Liver (tissue), 9 donors: ENCODE data around the gene ZFHX2. TPM values are rescaled to one million over a fixed set of nuclear protein-coding genes. Genes with fewer than 3 reads are reported as not detected.

Experiments
- DNase-seq: peaks from one replicate; pipeline ENCODE4 v3.0.0-alpha.2; 2017; ENCODE audit warnings: low spot score
- H3K27ac ChIP-seq, 2 donors: one replicate each; pipeline ENCODE4 v1.7.0; 2013; ENCODE audit warnings: inconsistent platforms in 2 of 2, low read length in 2 of 2, control low read depth in 1 of 2, low read depth in 1 of 2, mild to moderate bottlenecking in 1 of 2
- H3K27me3 ChIP-seq, 4 donors: one replicate each; pipeline versions ENCODE4 v1.6.1 to v1.7.0; 2013; ENCODE audit warnings: low read length in 3 of 4, inconsistent platforms in 1 of 4, mild to moderate bottlenecking in 1 of 4, moderate library complexity in 1 of 4; ENCODE audit not compliant: control insufficient read depth in 4 of 4, insufficient read depth in 4 of 4
- H3K36me3 ChIP-seq, 4 donors: one replicate each; pipeline versions ENCODE4 v1.6.1 to v1.7.0; 2013; ENCODE audit warnings: low read length in 3 of 4, mild to moderate bottlenecking in 3 of 4, low read depth in 1 of 4, moderate library complexity in 1 of 4; ENCODE audit not compliant: control insufficient read depth in 4 of 4, insufficient read depth in 3 of 4
- H3K4me1 ChIP-seq, 4 donors: one replicate each; pipeline versions ENCODE4 v1.6.1 to v1.7.0; 2013; ENCODE audit warnings: low read length in 3 of 4, mild to moderate bottlenecking in 3 of 4, moderate library complexity in 1 of 4; ENCODE audit not compliant: control insufficient read depth in 4 of 4, insufficient read depth in 4 of 4
- H3K4me3 ChIP-seq, 3 donors: one replicate each; pipeline versions ENCODE4 v1.6.1 to v1.7.0; 2013; ENCODE audit warnings: low read length in 3 of 3, control low read depth in 1 of 3, low read depth in 1 of 3, mild to moderate bottlenecking in 1 of 3
- H3K9ac ChIP-seq, 2 donors: one replicate each; pipeline ENCODE4 v1.7.0; 2013; ENCODE audit warnings: low read length in 2 of 2, mild to moderate bottlenecking in 2 of 2, moderate library complexity in 2 of 2, control low read depth in 1 of 2, low read depth in 1 of 2
- H3K9me3 ChIP-seq, 4 donors: one replicate each; pipeline versions ENCODE4 v1.6.1 to v1.7.0; 2013; ENCODE audit warnings: low read length in 3 of 4; ENCODE audit not compliant: control insufficient read depth in 4 of 4
- ATF3 ChIP-seq: IDR thresholded peaks from 2 replicates; pipeline ENCODE4 v1.6.1; 2016; ENCODE audit warnings: antibody characterized with exemption
- CTCF ChIP-seq: fragments of 150-350 bp; IDR thresholded peaks from 2 replicates; pipeline ENCODE4 v1.5.1; 2017; ENCODE audit warnings: improper control_type of control experiment, low read depth, low read length; ENCODE audit not compliant: missing input control
- EGR1 ChIP-seq, 2 donors: IDR thresholded peaks; 2 replicates each; pipeline ENCODE4 v1.6.1; 2016 to 2018; ENCODE audit warnings: antibody characterized with exemption in 2 of 2, low read depth in 2 of 2
- FOXA1 ChIP-seq: IDR thresholded peaks from 2 replicates; pipeline ENCODE4 v1.6.1; 2016; ENCODE audit warnings: antibody characterized with exemption
- FOXA2 ChIP-seq: IDR thresholded peaks from 2 replicates; pipeline ENCODE4 v1.6.1; 2016; ENCODE audit warnings: antibody characterized with exemption
- GABPA ChIP-seq, 2 donors: IDR thresholded peaks in 1 of 2; conservative IDR thresholded peaks in 1 of 2; 2 replicates each; pipeline ENCODE4 v1.6.1; 2016; ENCODE audit warnings: antibody characterized with exemption in 2 of 2, mild to moderate bottlenecking in 1 of 2, moderate library complexity in 1 of 2
- HNF4A ChIP-seq, 2 donors: conservative IDR thresholded peaks; 2 replicates each; pipeline ENCODE4 v1.6.1; 2016; ENCODE audit warnings: antibody characterized with exemption in 2 of 2, mild to moderate bottlenecking in 2 of 2
- HNF4G ChIP-seq: IDR thresholded peaks from 2 replicates; pipeline ENCODE4 v1.6.1; 2016; ENCODE audit warnings: antibody characterized with exemption
- JUND ChIP-seq, 2 donors: IDR thresholded peaks; 2 replicates each; pipeline ENCODE4 v1.6.1; 2016; ENCODE audit warnings: antibody characterized with exemption in 2 of 2
- MAX ChIP-seq: IDR thresholded peaks from 2 replicates; pipeline ENCODE4 v1.6.1; 2016; ENCODE audit warnings: antibody characterized with exemption
- NR2F2 ChIP-seq: IDR thresholded peaks from 2 replicates; pipeline ENCODE4 v1.6.1; 2016; ENCODE audit warnings: antibody characterized with exemption
- RAD21 ChIP-seq, 2 donors: IDR thresholded peaks; 2 replicates each; pipeline ENCODE4 v1.6.1; 2016; ENCODE audit warnings: antibody characterized with exemption in 2 of 2, mild to moderate bottlenecking in 2 of 2
- REST ChIP-seq: IDR thresholded peaks from 2 replicates; pipeline ENCODE4 v1.6.1; 2016; ENCODE audit warnings: antibody characterized with exemption, mild to moderate bottlenecking
- RXRA ChIP-seq, 2 donors: IDR thresholded peaks; 2 replicates each; pipeline ENCODE4 v1.6.1; 2017 to 2018; ENCODE audit warnings: antibody characterized with exemption in 2 of 2, mild to moderate bottlenecking in 1 of 2
- SP1 ChIP-seq: IDR thresholded peaks from 2 replicates; pipeline ENCODE4 v1.6.1; 2018; ENCODE audit warnings: antibody characterized with exemption, mild to moderate bottlenecking
- TAF1 ChIP-seq: conservative IDR thresholded peaks from 2 replicates; pipeline ENCODE4 v1.6.1; 2016; ENCODE audit warnings: antibody characterized with exemption, mild to moderate bottlenecking
- YY1 ChIP-seq: IDR thresholded peaks from 2 replicates; pipeline ENCODE4 v1.6.1; 2016; ENCODE audit warnings: antibody characterized with exemption, mild to moderate bottlenecking
- ZBTB33 ChIP-seq: IDR thresholded peaks from 2 replicates; pipeline ENCODE4 v1.6.1; 2016; ENCODE audit warnings: antibody characterized with exemption
- WGBS: extraction: QIAGEN DNeasy Blood & Tissue Kit; methylation state at CpG from one replicate; pipeline ENCODE4 v1.1.7; 2013; 5-methylcytosine and 5-hydroxymethylcytosine counted together
- polyA plus RNA-seq, 2 donors: library from polyadenylated mRNA; stranded (reverse) in 1 of 2; unstranded in 1 of 2; fragments of 200-250 nt in 1 of 2; fragments of >200 nt in 1 of 2; fragmentation: Nextera tagmentation in 1 of 2; extraction: Ambion mirVana in 1 of 2; gene quantifications; one replicate each; pipeline versions ENCODE4 v1.2.1 to v1.2.3, GENCODE V29; 2013 to 2015
- total RNA-seq, 2 donors: library from RNA; depleted of rRNA; stranded (reverse); fragments of >200 nt; gene quantifications; one replicate each; pipeline ENCODE4 v1.2.3, GENCODE V29; 2014
- donor health status: healthy.
- donor health status: healthy.
- donor health status: healthy.
- donor health status: healthy.
- donor health status: healthy.

ZFHX2 gene
- total and polyA plus RNA-seq, 4 donors = 0.06 to 0.14 (median 0.10) TPM

- 20% methylated on average over 5 of the region's 5 CpGs for WGBS
- no peaks in the 10 kb centered on the region for H3K27me3 ChIP-seq
- peaks cover 0 to 4% (median under 1%) of the 10 kb centered on the region in 4 donors for H3K36me3 ChIP-seq
- no peak for TF ChIP-seq EGR1 (IDR thresholded peaks at IDR 0.05; ENCODE audit: low read depth in 2 of 2)
- no peak for TF ChIP-seq FOXA2
- TF ChIP-seq CTCF = no peak
- TF ChIP-seq YY1 = no peak
- TF ChIP-seq GABPA (IDR thresholded peaks at IDR 0.05 in 1 of 2, conservative IDR thresholded peaks at IDR 0.05 in 1 of 2) = no peak
- TF ChIP-seq NR2F2 = no peak
- peak overlapping the region in 1 of 2 donors; percentile 63 for H3K27ac ChIP-seq
- no peaks in the 10 kb centered on the region for H3K9me3 ChIP-seq
- H3K9ac ChIP-seq = no peak overlapping the region
- no peak for DNase-seq
- H3K4me1 ChIP-seq = peaks cover 0 to 30% (median 19%) of the 10 kb centered on the region in 4 donors
- H3K4me3 ChIP-seq = peak overlapping the region; percentile 62 to 82 (median 70)
These were observed 15.2 kb upstream of the ZFHX2 start for GRCh38 chr14:23566778-23567185.

GRCh38 chr14:23566112-23566777 lies 14.7 kb upstream of the ZFHX2 start:
- 96% methylated on average over 10 of the region's 10 CpGs for WGBS
- Histone ChIP-seq H3K4me3 (no peak overlapping the region), H3K9ac (no peak overlapping the region), H3K27me3 (no peaks in the 10 kb centered on the region), H3K9me3 (no peaks in the 10 kb centered on the region), H3K36me3 (peaks cover 0 to 6% (median 3%) of the 10 kb centered on the region in 4 donors), H3K4me1 (peaks cover 0 to 30% (median 19%) of the 10 kb centered on the region in 4 donors), H3K27ac (no peak overlapping the region)
- DNase-seq = no peak
- TF ChIP-seq GABPA (IDR thresholded peaks at IDR 0.05 in 1 of 2, conservative IDR thresholded peaks at IDR 0.05 in 1 of 2) (no peak), YY1 (no peak), REST (no peak), RXRA (IDR thresholded peaks at IDR 0.05) (no peak), MAX (no peak), TAF1 (no peak), ZBTB33 (no peak), EGR1 (IDR thresholded peaks at IDR 0.05; ENCODE audit: low read depth in 2 of 2) (no peak), SP1 (no peak), JUND (IDR thresholded peaks at IDR 0.05) (no peak), NR2F2 (no peak), HNF4A (conservative IDR thresholded peaks at IDR 0.05) (no peak), FOXA2 (no peak), RAD21 (IDR thresholded peaks at IDR 0.05) (no peak), HNF4G (no peak), FOXA1 (no peak), ATF3 (no peak)
